Measurements from ENCODE around the gene MANBA.
"Not testable (repeated sequence)": the region's sequence is repeated elsewhere in the genome, so short reads cannot be mapped to it uniquely, and the experiment has no call there.

The MANBA gene

GRCh38 chr4:102619021-102619420 is 141.7 kb downstream of the MANBA start:
- not testable (repeated sequence) for DNase-seq

GRCh38 chr4:102616636-102617035 is 144.1 kb downstream of the MANBA start:
- DNase-seq = no peak

- DNase-seq = no peak
Measured at GRCh38 chr4:102614801-102615200, 146.0 kb downstream of the MANBA start.

- DNase-seq = peak in 1 of 4 experiments; percentile 15
Measured at GRCh38 chr4:102612824-102613366, 147.9 kb downstream of the MANBA start.

- no peak for DNase-seq
Measured at GRCh38 chr4:102612210-102612609, 148.6 kb downstream of the MANBA start.

GRCh38 chr4:102610476-102610875 is 150.3 kb downstream of the MANBA start:
- DNase-seq = no peak

- DNase-seq = no peak
Measured at GRCh38 chr4:102610007-102610406, 150.8 kb downstream of the MANBA start.

- no peak for DNase-seq
Measured at GRCh38 chr4:102608190-102608589, 152.6 kb downstream of the MANBA start.

- DNase-seq = no peak
Measured at GRCh38 chr4:102606846-102607450, 153.8 kb downstream of the MANBA start.

- no peak for DNase-seq
Measured at GRCh38 chr4:102606261-102606660, 154.5 kb downstream of the MANBA start.

GRCh38 chr4:102604222-102604940 is 156.4 kb downstream of the MANBA start:
- DNase-seq = no peak

GRCh38 chr4:102601586-102602227 is 159.1 kb downstream of the MANBA start:
- DNase-seq = no peak

- DNase-seq = no peak
Measured at GRCh38 chr4:102600689-102601088, 160.1 kb downstream of the MANBA start.

GRCh38 chr4:102599886-102600285 is 160.9 kb downstream of the MANBA start:
- DNase-seq = no peak

GRCh38 chr4:102599455-102599854 is 161.3 kb downstream of the MANBA start:
- DNase-seq = no peak

- peak; percentile 48 to 77 (median 64) for DNase-seq
Measured at GRCh38 chr4:102598762-102599374, 161.9 kb downstream of the MANBA start.

- DNase-seq = no peak
Measured at GRCh38 chr4:102598086-102598761, 162.5 kb downstream of the MANBA start.

GRCh38 chr4:102596532-102596931 is 164.2 kb downstream of the MANBA start:
- peak in 2 of 4 experiments; percentile 35 to 45 for DNase-seq

GRCh38 chr4:102594000-102594399 is 166.8 kb downstream of the MANBA start:
- DNase-seq = no peak

GRCh38 chr4:102593147-102593546 is 167.6 kb downstream of the MANBA start:
- peak in 3 of 4 experiments; percentile 19 to 42 (median 33) for DNase-seq

- DNase-seq = no peak
Measured at GRCh38 chr4:102592256-102592655, 168.5 kb downstream of the MANBA start.

- DNase-seq = no peak
Measured at GRCh38 chr4:102589743-102590142, 171.0 kb downstream of the MANBA start.

GRCh38 chr4:102586644-102587021 is 174.1 kb downstream of the MANBA start:
- no peak for DNase-seq

Measured in suppressor macrophage (primary cell).